Fibroblast of mammary gland (primary cell): Measurements from ENCODE around the gene DCHS1.

Source experiments
- DNase-seq: peaks from one replicate; pipeline ENCODE4 v3.0.0-alpha.2; 2010; ENCODE audit warnings: low read depth
- H3K4me3 ChIP-seq: 2 replicates; pipeline ENCODE4 v1.5.1; 2011; ENCODE audit warnings: low read depth, mild to moderate bottlenecking, low read length, moderate library complexity; ENCODE audit not compliant: control insufficient read depth
- TF ChIP-seq, protein P1 (sequence below): conservative IDR thresholded peaks from 2 replicates; pipeline ENCODE4 v1.5.1; 2011; ENCODE audit warnings: low read depth, low read length, inconsistent platforms; ENCODE audit not compliant: control insufficient read depth, insufficient read depth

The DCHS1 gene

DNA sequence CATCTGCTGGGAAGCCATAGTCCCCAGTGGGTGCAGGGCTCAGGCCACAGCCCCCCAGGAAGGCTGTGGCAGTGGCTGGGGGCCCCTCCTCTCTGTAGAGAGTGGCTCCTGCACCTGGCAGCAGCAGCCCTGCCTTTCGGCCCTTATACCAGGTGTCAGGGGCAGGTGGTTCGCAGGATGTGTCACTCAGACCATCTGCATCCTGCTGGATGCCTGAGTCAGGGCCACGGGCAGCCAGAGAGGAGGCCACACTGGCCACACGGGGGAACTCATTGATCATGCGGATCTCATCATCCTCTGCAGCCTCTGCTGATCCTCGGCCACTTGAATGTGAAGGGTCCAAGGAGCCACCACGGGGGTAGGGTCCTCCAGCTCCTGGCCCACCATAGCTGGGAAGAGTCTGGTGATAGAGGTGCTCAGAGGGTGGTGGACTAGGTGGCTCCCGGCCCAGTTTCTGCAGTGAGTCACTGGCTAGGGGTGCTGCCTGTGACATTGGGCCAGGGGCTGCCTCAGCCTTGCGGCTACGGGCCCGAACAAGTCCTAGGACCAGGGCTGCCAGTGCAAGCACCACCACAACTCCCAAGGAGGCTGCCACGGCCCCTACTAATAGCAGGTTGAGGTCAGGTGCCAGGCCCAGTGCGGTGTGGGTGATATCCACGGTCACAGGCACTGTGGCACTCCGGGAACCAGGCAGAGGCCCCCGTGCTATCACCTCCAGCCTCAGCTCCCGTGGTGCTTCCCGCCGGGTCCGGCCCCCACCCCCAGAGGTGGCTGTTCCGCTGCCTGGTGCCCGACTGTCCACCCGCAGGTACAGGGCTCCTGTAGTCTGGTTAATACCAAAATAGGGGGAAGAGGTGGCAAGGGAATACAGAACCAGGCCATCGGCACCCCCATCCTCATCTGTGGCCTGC is 33.1 kb downstream of the DCHS1 start:
- H3K4me3 ChIP-seq, result no peak overlapping the region
- TF ChIP-seq, protein P1, sequence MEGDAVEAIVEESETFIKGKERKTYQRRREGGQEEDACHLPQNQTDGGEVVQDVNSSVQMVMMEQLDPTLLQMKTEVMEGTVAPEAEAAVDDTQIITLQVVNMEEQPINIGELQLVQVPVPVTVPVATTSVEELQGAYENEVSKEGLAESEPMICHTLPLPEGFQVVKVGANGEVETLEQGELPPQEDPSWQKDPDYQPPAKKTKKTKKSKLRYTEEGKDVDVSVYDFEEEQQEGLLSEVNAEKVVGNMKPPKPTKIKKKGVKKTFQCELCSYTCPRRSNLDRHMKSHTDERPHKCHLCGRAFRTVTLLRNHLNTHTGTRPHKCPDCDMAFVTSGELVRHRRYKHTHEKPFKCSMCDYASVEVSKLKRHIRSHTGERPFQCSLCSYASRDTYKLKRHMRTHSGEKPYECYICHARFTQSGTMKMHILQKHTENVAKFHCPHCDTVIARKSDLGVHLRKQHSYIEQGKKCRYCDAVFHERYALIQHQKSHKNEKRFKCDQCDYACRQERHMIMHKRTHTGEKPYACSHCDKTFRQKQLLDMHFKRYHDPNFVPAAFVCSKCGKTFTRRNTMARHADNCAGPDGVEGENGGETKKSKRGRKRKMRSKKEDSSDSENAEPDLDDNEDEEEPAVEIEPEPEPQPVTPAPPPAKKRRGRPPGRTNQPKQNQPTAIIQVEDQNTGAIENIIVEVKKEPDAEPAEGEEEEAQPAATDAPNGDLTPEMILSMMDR, result no peak
- DNase-seq, result peak; percentile 22

DNA sequence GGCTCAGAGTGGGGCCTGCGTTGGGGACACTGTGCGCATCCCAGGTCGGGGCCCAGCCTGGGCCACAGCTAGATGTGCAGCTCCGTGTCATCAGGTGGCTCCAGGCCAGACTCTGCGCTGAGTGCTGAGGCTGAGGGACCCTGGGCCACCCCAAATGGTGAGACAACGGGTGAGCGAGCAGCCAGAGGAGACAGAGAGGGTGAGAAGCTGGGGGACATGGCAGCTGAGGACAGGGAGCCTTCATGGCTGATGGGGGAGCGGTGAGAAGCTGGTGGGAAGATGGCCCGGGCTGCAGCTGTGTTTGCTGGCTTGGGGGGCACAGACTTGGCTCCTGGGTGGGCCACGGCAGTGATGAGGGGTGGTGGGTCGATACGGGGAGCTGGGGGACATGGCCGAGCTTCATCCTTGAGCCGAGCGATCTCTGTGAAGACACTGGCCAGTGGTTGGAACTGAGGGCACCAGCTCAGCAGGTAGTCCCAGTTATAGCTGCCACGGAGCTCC is 33.8 kb downstream of the DCHS1 start:
- DNase-seq, result no peak
- H3K4me3 ChIP-seq, result no peak overlapping the region
- TF ChIP-seq, protein P1, result no peak

DNA sequence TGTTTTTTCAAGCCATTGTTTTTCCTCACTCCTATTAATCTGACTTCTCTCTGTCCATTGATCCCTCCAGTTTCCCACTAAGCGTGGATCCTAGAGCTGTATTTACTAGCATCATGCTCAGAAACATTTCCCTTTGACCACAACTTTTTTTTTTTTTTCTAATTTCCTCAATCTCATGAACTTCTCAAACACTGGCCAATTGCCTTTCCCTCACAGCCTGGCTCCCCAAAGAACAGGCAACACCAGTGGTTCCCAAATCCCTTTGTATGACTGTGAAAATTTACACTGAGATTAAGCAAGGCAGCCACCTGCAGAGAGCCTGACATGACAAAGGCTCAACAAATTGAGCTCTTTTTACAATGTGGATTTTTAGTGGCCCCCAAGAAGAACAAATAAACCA is 35.0 kb downstream of the DCHS1 start:
- DNase-seq, result no peak
- no peak overlapping the region for H3K4me3 ChIP-seq

DNA sequence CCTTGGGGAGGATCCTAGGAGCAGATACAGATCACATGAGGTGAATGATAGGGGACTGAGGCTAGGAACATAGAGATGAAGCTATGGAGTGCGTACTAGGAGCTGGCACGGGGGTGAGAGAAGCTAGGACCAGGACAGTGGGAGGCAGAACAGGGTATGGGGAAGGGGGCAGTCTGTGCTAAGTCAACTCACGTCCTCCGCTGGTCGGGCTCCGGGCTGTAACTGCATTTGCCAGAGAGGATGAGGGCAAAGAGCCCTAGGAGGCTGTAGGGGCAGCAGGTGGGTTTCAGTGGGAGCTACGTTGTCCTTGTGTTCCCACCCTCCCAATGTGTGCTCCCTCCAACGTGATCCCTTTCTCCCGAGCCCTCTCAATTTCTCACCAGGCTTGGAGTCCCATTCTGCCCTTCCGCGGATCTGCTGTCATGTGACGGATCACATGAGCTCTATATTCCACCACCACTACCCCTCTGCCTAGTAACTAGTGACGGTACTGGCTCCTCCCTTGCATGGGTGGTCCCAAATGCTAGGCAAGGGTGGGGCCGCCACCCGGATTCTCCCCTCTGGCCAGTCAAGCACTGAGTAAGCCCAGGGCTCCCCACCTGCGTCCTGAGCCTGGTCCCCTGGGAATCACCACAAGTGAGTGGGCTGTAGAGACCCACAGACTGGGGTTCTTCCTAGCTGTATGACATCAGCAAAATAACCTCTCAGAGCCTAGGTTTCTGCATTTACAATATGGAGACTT is 36.4 kb downstream of the DCHS1 start, which contains the start of gene TPP1:
Gene TPP1, minus strand, starts transcription at position 419 of the 742 bp plus-strand sequence. Its CDS starts 22 bp downstream, at position 397.
- H3K4me3 ChIP-seq, result peak within 1 kb of the TSS; percentile 96
- TF ChIP-seq, protein P1, result no peak

More for the DNA sequence above, 35.0 kb downstream of the DCHS1 start:
- TF ChIP-seq, protein P1, result no peak

DNA sequence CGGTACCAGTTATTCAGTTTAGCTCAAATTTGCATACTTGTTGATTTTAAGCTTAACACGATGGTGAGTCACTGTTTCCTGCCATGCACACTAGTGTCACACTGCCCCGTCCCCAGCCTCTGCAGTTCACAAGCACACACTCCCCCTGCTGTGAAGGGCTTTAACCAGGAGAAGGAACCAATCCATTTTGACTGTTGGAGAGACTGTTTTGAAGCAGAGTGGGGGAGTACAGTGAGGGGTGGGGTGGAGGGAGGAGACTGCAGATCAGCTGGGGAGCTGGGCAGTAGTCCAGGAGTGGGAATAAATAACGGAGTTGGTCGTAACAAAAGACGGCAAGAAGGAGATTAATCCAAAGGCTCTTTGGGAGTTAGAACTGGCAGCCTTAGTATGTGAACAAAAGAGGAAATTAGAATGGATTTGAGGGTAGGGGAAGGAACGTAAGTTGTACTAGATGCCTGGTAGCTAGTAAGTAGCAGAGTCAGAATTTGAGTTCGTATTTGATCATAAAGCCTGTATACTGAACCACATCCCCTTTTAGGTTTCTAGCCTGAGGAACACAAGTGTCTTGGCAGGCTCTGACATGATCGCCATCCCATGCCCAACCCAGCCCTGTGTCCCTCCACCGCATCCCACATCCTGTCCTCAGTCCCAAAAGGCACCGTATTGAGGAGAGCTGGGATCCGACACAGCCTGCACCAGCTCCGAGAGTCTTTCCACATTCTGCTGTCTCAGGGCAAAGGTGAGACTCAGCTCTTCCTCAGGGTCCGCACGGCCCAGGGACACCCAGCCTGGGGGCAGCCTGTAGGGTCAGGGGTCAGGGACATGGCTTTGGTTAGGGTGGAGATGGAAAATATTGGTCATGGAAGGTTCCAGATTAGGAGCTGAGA is 37.2 kb downstream of the DCHS1 start:
- DNase-seq, result peak; percentile 70
- TF ChIP-seq, protein P1, result no peak
- H3K4me3 ChIP-seq, result peak overlapping the region; percentile 96

More for the DNA sequence above, 36.4 kb downstream of the DCHS1 start, which contains the start of gene TPP1:
- peak; percentile 95 for DNase-seq
